Measurements from ENCODE around the gene TMED5.
A peak's percentile ranks its signal among the peaks of the same experiment; 100 is the strongest.
"Not testable (repeated sequence)": the region's sequence is repeated elsewhere in the genome, so short reads cannot be mapped to it uniquely, and the experiment has no call there.

Gene TMED5

GRCh38 chr1:93178418-93178817, 1.8 kb downstream of the TMED5 start:
- DNase-seq (ENCODE audit: extremely low spot score) = peak; percentile 21
- POLR2A ChIA-PET = interaction anchor here (1.0 to 1.7 kb wide), 3 partner anchors 15 to 98 kb away, joined by 3 to 7 read pairs (median 3); no protein-coding TSS in a partner anchor
- TF ChIP-seq L3MBTL2 (conservative IDR thresholded peaks at IDR 0.05) (peak; percentile 52), FOXA1 (IDR thresholded peaks at IDR 0.05) (no peak)
- CTCF ChIA-PET = no interaction called here

GRCh38 chr1:93177991-93178390, 2.2 kb downstream of the TMED5 start:
- ChIA-PET POLR2A (interaction anchor here (1.2 to 1.7 kb wide), 2 partner anchors 19 to 98 kb away, joined by 3 to 7 read pairs; no protein-coding TSS in a partner anchor), CTCF (no interaction called here)
- peak; percentile 10 for DNase-seq (ENCODE audit: extremely low spot score)
- no peak for TF ChIP-seq FOXA1 (IDR thresholded peaks at IDR 0.05)
- no peak for TF ChIP-seq FOXK2 (IDR thresholded peaks at IDR 0.05)
- no peak for TF ChIP-seq TARDBP (IDR thresholded peaks at IDR 0.05)
- TF ChIP-seq LEF1 (IDR thresholded peaks at IDR 0.05; ENCODE audit: borderline replicate concordance) = no peak
- TF ChIP-seq CTBP1 (IDR thresholded peaks at IDR 0.05; ENCODE audit: borderline replicate concordance) = no peak
- TF ChIP-seq HDGF (IDR thresholded peaks at IDR 0.05; ENCODE audit: borderline replicate concordance) = no peak
- no peak for TF ChIP-seq BHLHE40 (IDR thresholded peaks at IDR 0.05; ENCODE audit: borderline replicate concordance)
- TF ChIP-seq NFRKB (IDR thresholded peaks at IDR 0.05) = no peak
- TF ChIP-seq SP1 (IDR thresholded peaks at IDR 0.05) = no peak
- TF ChIP-seq FOXM1 (IDR thresholded peaks at IDR 0.05; ENCODE audit: borderline replicate concordance) = no peak
- TF ChIP-seq ZNF384 (IDR thresholded peaks at IDR 0.05) = no peak
- TF ChIP-seq ELF4 (IDR thresholded peaks at IDR 0.05) = no peak
- no peak for TF ChIP-seq ARNT (IDR thresholded peaks at IDR 0.05)
- no peak for TF ChIP-seq PKNOX1 (IDR thresholded peaks at IDR 0.05)
- TF ChIP-seq SUZ12 (IDR thresholded peaks at IDR 0.05) = no peak
- TF ChIP-seq L3MBTL2 (conservative IDR thresholded peaks at IDR 0.05) = no peak

- DNase-seq (ENCODE audit: extremely low spot score); POLR2A ChIA-PET: not testable (repeated sequence)
- CTCF ChIA-PET = interaction anchor here (0.7 kb wide), 1 partner anchor 10 kb away, joined by 3 read pairs; no protein-coding TSS in a partner anchor
Measured at GRCh38 chr1:93174638-93175037, 5.6 kb downstream of the TMED5 start.

- CTCF ChIA-PET = interaction anchor here (0.6 to 0.9 kb wide), 2 partner anchors 90 to 92 kb away, joined by 3 read pairs; no protein-coding TSS in a partner anchor
- no peak for DNase-seq (ENCODE audit: extremely low spot score)
- POLR2A ChIA-PET = interaction anchor here (0.8 to 1.9 kb wide), 2 partner anchors 94 to 173 kb away, joined by 3 to 4 read pairs; partner anchors contain the start of genes DR1 and MTF2
- no peak for TF ChIP-seq ZNF384 (IDR thresholded peaks at IDR 0.05)
- no peak for TF ChIP-seq FOXM1 (IDR thresholded peaks at IDR 0.05; ENCODE audit: borderline replicate concordance)
- TF ChIP-seq L3MBTL2 (conservative IDR thresholded peaks at IDR 0.05) = no peak
- TF ChIP-seq HDGF (IDR thresholded peaks at IDR 0.05; ENCODE audit: borderline replicate concordance) = no peak
- no peak for TF ChIP-seq TARDBP (IDR thresholded peaks at IDR 0.05)
- no peak for TF ChIP-seq ELF4 (IDR thresholded peaks at IDR 0.05)
- TF ChIP-seq BHLHE40 (IDR thresholded peaks at IDR 0.05; ENCODE audit: borderline replicate concordance) = no peak
- no peak for TF ChIP-seq PKNOX1 (IDR thresholded peaks at IDR 0.05)
- no peak for TF ChIP-seq CTBP1 (IDR thresholded peaks at IDR 0.05; ENCODE audit: borderline replicate concordance)
- no peak for TF ChIP-seq FOXA1 (IDR thresholded peaks at IDR 0.05)
- no peak for TF ChIP-seq FOXK2 (IDR thresholded peaks at IDR 0.05)
- no peak for TF ChIP-seq LEF1 (IDR thresholded peaks at IDR 0.05; ENCODE audit: borderline replicate concordance)
- no peak for TF ChIP-seq SP1 (IDR thresholded peaks at IDR 0.05)
- TF ChIP-seq SUZ12 (IDR thresholded peaks at IDR 0.05) = no peak
- no peak for TF ChIP-seq NFRKB (IDR thresholded peaks at IDR 0.05)
- TF ChIP-seq ARNT (IDR thresholded peaks at IDR 0.05) = no peak
Measured at GRCh38 chr1:93172778-93173177, 7.4 kb downstream of the TMED5 start.

- CTCF ChIA-PET = no interaction called here
- no peak for TF ChIP-seq L3MBTL2 (conservative IDR thresholded peaks at IDR 0.05)
- no peak for TF ChIP-seq ELF4 (IDR thresholded peaks at IDR 0.05)
- no peak for TF ChIP-seq NFRKB (IDR thresholded peaks at IDR 0.05)
- POLR2A ChIA-PET = interaction anchor here (1.9 kb wide), 1 partner anchor 93 kb away, joined by 4 read pairs; the partner anchor contains the start of gene MTF2
- DNase-seq (ENCODE audit: extremely low spot score) = no peak
Measured at GRCh38 chr1:93171549-93172034, 8.6 kb downstream of the TMED5 start.

GRCh38 chr1:93170141-93170678, 10.0 kb downstream of the TMED5 start:
- POLR2A ChIA-PET; CTCF ChIA-PET; DNase-seq (ENCODE audit: extremely low spot score): not testable (repeated sequence)

GRCh38 chr1:93167006-93167405, 13.2 kb downstream of the TMED5 start:
- DNase-seq (ENCODE audit: extremely low spot score) = no peak

GRCh38 chr1:93165895-93166294, 14.3 kb downstream of the TMED5 start:
- CTCF ChIA-PET = interaction anchor here (1.5 kb wide), 1 partner anchor 87 kb away, joined by 3 read pairs; the partner anchor contains the start of gene MTF2
- DNase-seq (ENCODE audit: extremely low spot score); POLR2A ChIA-PET: not testable (repeated sequence)

More at GRCh38 chr1:93167006-93167405, 13.2 kb downstream of the TMED5 start:
- POLR2A ChIA-PET = no interaction called here
- no peak for TF ChIP-seq L3MBTL2 (conservative IDR thresholded peaks at IDR 0.05)
- no peak for TF ChIP-seq TARDBP (IDR thresholded peaks at IDR 0.05)
- no peak for TF ChIP-seq PKNOX1 (IDR thresholded peaks at IDR 0.05)
- TF ChIP-seq BHLHE40 (IDR thresholded peaks at IDR 0.05; ENCODE audit: borderline replicate concordance) = no peak
- no peak for TF ChIP-seq FOXA1 (IDR thresholded peaks at IDR 0.05)
- TF ChIP-seq CTBP1 (IDR thresholded peaks at IDR 0.05; ENCODE audit: borderline replicate concordance) = no peak
- TF ChIP-seq LEF1 (IDR thresholded peaks at IDR 0.05; ENCODE audit: borderline replicate concordance) = no peak
- no peak for TF ChIP-seq NFRKB (IDR thresholded peaks at IDR 0.05)
- no peak for TF ChIP-seq ELF4 (IDR thresholded peaks at IDR 0.05)
- no peak for TF ChIP-seq ARNT (IDR thresholded peaks at IDR 0.05)
- TF ChIP-seq ZNF384 (IDR thresholded peaks at IDR 0.05) = no peak
- TF ChIP-seq HDGF (IDR thresholded peaks at IDR 0.05; ENCODE audit: borderline replicate concordance) = no peak
- no peak for TF ChIP-seq SUZ12 (IDR thresholded peaks at IDR 0.05)
- TF ChIP-seq FOXK2 (IDR thresholded peaks at IDR 0.05) = no peak
- TF ChIP-seq SP1 (IDR thresholded peaks at IDR 0.05) = no peak
- no peak for TF ChIP-seq FOXM1 (IDR thresholded peaks at IDR 0.05; ENCODE audit: borderline replicate concordance)
- CTCF ChIA-PET = no interaction called here
